Activated CD4-positive, alpha-beta T cell treated with anti-CD3 and anti-CD28 coated beads for 36 hours (primary cell): ENCODE data around the gene RNF186. TPM values are rescaled to one million over a fixed set of nuclear protein-coding genes. Genes with fewer than 3 reads are reported as not detected.
A peak's percentile ranks its signal among the peaks of the same experiment; 100 is the strongest.

ENCODE experiments used
- ATAC-seq: fragments of 200-7000 bp; cut with Tn5 transposase; one replicate; pipeline ENCODE4 v1.10.0; 2021; ENCODE audit warnings: mild to moderate bottlenecking, moderate library complexity
- CTCF ChIA-PET: fragments of 350-600 bp; sonication (Branson Sonifier 250); formaldehyde crosslinking; loops from one replicate; lab custom pipeline; 2021; ENCODE audit warnings: antibody characterized with exemption; lab: Charles Lee
- POLR2A ChIA-PET: fragments of 350-600 bp; sonication (Branson Sonifier 250); formaldehyde crosslinking; loops from one replicate; lab custom pipeline; 2021; ENCODE audit warnings: antibody characterized with exemption, inconsistent platforms; lab: Charles Lee
- DNase-seq: peaks from one replicate; pipeline ENCODE4 v3.0.0-alpha.2; 2020
- H3K27ac Mint-ChIP-seq: one replicate; pipeline ENCODE4 v1.8.0; 2021; ENCODE audit warnings: mixed read lengths
- H3K27me3 Mint-ChIP-seq: one replicate; pipeline ENCODE4 v1.8.0; 2021; ENCODE audit warnings: mixed read lengths
- H3K36me3 Mint-ChIP-seq: one replicate; pipeline ENCODE4 v1.8.0; 2021; ENCODE audit warnings: low read depth, mixed read lengths
- H3K4me1 Mint-ChIP-seq: one replicate; pipeline ENCODE4 v1.8.0; 2021; ENCODE audit warnings: mixed read lengths
- H3K4me3 Mint-ChIP-seq: one replicate; pipeline ENCODE4 v1.8.0; 2021; ENCODE audit warnings: mild to moderate bottlenecking, moderate library complexity, mixed read lengths
- H3K9me3 Mint-ChIP-seq: one replicate; pipeline ENCODE4 v1.8.0; 2021; ENCODE audit warnings: low read depth, mixed read lengths
- intact Hi-C, 2 experiments: fragments of 100-400 bp; cut with DNase I in 1 of 2; cut with micrococcal nuclease in 1 of 2; formaldehyde crosslinking; loops; one replicate each; pipeline versions ENCODE4 v1.14.2 to v1.15.1; 2022 to 2024; cut with DNase I, micrococcal nuclease
- total RNA-seq, 2 experiments: library from RNA; stranded (reverse); gene quantifications; one replicate each; pipeline ENCODE4 v1.2.3, GENCODE V29; 2021

Gene RNF186
- total RNA-seq, 2 experiments from 2014 or later = not detected

DNA sequence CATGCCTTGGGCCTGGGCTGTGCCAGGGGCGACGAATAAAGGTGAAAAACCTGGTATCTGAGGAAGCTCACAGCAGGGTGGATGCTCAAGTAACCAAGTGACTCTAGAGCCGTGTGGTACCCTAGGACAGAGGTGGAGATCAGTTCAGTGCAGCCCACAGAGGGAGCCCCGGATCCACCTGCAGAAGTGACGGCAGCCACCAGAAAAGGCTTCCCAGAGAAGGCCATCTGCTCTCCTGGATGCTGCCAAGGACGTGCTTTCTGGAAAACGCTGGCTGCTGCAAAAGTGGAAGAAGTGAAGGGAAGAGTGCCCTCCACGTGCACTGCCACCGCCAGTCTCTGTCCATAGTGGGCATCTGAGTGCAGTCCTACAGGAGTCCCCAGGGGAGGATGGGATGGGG lies 43.0 kb downstream of the RNF186 start:
- Mint-ChIP-seq H3K4me3 (no peak overlapping the region), H3K9me3 (no peaks in the 10 kb centered on the region), H3K27me3 (no peaks in the 10 kb centered on the region), H3K36me3 (peaks cover 12% of the 10 kb centered on the region), H3K27ac (no peak overlapping the region), H3K4me1 (no peaks in the 10 kb centered on the region)
- no peak for ATAC-seq
- POLR2A ChIA-PET = no interaction called here
- intact Hi-C loops = no loop called here
- CTCF ChIA-PET = interaction anchor here (0.7 kb wide), 1 partner anchor 9 kb away, joined by 3 read pairs; no protein-coding TSS in a partner anchor
- DNase-seq = no peak

DNA sequence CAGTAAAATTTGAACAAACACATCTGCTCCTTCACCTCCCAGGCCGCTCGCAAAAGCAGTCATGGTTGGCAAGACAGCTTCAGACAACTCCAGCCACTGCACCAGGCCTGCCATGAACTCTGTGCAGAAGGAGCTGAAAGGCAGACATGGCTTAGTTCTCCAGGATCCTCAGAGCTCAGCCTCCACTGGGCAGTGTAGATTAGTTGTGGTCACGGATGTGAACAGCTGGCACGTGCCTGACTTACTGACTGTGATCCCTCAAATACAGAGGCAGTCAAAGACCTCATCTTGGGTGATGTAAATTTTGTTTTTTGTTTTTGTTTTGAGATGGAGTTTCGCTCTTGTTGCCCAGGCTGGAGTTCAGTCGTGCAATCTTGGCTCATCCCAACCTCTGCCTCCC lies 43.7 kb downstream of the RNF186 start:
- CTCF ChIA-PET = interaction anchor here (1.9 kb wide), 1 partner anchor 9 kb away, joined by 10 read pairs; no protein-coding TSS in a partner anchor
- peaks cover 3% of the 10 kb centered on the region for H3K4me1 Mint-ChIP-seq
- no peak overlapping the region for H3K27ac Mint-ChIP-seq
- no peaks in the 10 kb centered on the region for H3K9me3 Mint-ChIP-seq
- no peaks in the 10 kb centered on the region for H3K27me3 Mint-ChIP-seq
- intact Hi-C loops = no loop called here
- DNase-seq (no peak), ATAC-seq (no peak)
- POLR2A ChIA-PET = no interaction called here
- no peak overlapping the region for H3K4me3 Mint-ChIP-seq
- H3K36me3 Mint-ChIP-seq = peaks cover 12% of the 10 kb centered on the region

DNA sequence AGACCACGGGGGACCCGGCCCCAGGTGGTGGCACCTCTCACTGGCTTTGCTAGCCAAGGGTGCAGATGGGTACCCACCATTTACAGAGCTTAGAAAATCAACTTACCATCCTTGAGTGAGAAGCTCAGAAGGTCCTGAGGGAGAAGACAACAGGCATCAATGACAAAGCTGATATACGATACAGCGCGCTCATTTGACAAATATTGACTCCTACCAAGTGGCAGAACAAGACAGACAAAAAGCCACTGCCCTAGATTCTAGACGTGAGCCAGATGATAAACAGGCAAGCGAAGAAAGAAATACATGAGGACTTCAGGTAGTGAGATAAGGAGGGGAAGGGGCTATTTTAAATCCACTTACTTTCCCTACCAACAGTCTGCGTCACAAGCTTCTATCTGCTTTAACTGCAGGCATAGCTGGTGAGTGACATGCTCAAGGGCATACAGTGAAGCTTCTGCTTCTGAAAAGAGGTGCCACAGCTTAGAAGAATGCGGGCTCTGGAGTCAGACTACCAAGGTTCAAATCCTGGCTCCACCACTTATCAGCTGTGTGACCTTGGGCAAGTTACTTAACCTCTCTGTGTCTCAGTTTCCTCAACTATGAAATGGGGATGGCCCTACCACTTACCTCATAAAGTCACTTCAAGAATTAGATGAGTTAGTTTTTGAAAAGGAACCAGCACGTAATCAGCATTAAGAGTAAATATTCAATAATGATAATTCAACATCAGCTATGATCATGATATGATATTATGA lies 44.5 kb downstream of the RNF186 start:
- Mint-ChIP-seq H3K4me3 (no peak overlapping the region), H3K36me3 (peaks cover 13% of the 10 kb centered on the region), H3K27me3 (no peaks in the 10 kb centered on the region), H3K27ac (no peak overlapping the region), H3K4me1 (peaks cover 10% of the 10 kb centered on the region), H3K9me3 (no peaks in the 10 kb centered on the region)
- ChIA-PET POLR2A (no interaction called here), CTCF (interaction anchor here (0.8 to 1.9 kb wide), 3 partner anchors 8 to 108 kb away, joined by 3 to 10 read pairs (median 3); no protein-coding TSS in a partner anchor)
- intact Hi-C loops = no loop called here
- DNase-seq (no peak), ATAC-seq (no peak)

DNA sequence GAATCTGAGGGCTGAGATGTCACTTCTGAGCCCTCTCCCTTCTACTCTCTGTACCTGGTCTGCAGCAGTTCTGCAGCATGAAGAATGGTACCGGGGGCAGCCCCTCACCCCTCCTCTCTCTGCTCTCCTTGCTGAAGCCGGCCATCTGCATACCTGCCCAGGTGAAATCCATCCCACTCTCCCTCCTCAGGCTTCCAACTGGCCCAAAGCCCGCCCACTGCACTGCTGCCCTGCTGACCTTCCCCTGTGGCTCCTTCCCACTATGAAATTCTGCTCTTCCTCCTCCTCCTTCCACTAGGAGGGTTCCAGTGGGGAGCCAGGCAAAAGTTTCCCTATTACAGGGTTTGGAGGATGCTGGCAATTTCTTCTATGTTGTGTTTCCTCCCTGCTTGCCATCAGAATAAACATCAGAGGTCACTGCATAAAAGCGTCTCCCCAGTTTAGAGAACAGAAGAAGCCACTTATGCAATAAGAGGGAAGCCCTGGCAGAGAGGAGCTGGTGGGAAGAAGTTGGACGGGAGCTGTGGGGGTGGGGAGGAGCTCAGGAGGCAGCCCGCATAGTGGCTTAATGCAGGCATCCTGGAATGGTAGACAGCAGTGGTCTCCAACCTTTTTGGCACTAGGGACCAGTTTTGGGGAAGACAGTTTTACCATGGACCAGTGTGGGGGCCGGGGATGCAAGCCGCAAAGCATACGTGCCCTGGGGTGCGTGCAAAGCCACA lies 45.7 kb downstream of the RNF186 start:
- Mint-ChIP-seq H3K27ac (no peak overlapping the region), H3K36me3 (peaks cover 13% of the 10 kb centered on the region), H3K4me3 (no peak overlapping the region), H3K27me3 (no peaks in the 10 kb centered on the region), H3K4me1 (peaks cover 19% of the 10 kb centered on the region), H3K9me3 (no peaks in the 10 kb centered on the region)
- no peak for DNase-seq
- ChIA-PET CTCF (interaction anchor here (0.5 to 1.9 kb wide), 3 partner anchors 7 to 1425 kb away, joined by 3 to 10 read pairs (median 3); no protein-coding TSS in a partner anchor), POLR2A (no interaction called here)
- intact Hi-C loops = no loop called here
- ATAC-seq = no peak

DNA sequence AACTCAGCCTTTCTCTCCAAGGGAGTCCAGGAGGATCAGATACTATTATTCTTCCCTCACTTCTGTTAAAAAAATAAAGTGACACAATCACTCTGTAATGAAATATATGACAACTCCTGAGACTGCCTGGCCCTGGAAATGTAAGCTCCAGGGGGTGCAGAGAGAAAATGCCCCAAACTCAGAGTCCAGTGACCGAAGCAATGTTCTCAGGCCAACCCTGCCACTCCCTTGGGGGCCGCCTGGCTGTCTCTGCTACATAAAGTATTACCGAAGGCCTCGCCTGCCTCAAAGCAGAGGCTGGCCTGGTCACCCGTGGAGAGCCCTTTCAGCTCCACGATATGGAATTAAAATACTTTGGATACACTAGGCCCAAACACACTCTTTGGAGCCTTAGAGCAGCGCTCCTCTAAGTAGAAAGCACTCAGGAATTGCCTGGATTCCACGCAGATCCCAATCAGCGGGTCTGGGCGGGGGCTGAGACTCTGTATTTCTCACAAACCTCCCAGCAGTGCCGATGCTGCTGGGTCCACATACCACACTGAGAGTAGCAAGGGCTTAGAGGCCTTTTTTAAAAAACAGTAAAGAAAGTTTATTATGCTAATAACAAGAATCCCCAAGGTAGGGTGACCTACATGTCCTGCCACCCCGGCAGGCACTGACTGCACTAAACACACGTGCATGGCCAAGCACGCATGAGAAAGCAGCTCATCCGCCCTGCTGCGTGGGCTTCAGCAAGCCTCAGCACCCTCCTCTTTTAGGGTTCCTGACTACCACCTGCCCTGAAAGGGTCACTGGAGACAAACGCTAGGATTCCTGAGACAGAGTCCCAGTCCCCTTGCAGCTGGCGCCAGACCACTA lies 46.5 kb downstream of the RNF186 start:
- Mint-ChIP-seq H3K27ac (no peak overlapping the region), H3K27me3 (no peaks in the 10 kb centered on the region), H3K4me1 (peaks cover 19% of the 10 kb centered on the region), H3K4me3 (no peak overlapping the region), H3K36me3 (peaks cover 13% of the 10 kb centered on the region), H3K9me3 (no peaks in the 10 kb centered on the region)
- intact Hi-C loops = no loop called here
- CTCF ChIA-PET = no interaction called here
- ATAC-seq (no peak), DNase-seq (no peak)
- POLR2A ChIA-PET = no interaction called here

- no peaks in the 10 kb centered on the region for H3K9me3 Mint-ChIP-seq
- DNase-seq = peak; percentile 72
- H3K4me1 Mint-ChIP-seq = peaks cover 19% of the 10 kb centered on the region
- peak; percentile 82 for ATAC-seq
- CTCF ChIA-PET = interaction anchor here (0.6 to 1.6 kb wide), 3 partner anchors 54 to 117 kb away, joined by 3 to 5 read pairs (median 4); partner anchors contain the start of gene OTUD3
- no peaks in the 10 kb centered on the region for H3K27me3 Mint-ChIP-seq
- intact Hi-C loops = loop anchor here (1.0 to 2.0 kb wide), 5 partner anchors 54 to 117 kb away; partner anchors contain the start of gene OTUD3 (in 1 of the 2)
- H3K4me3 Mint-ChIP-seq = no peak overlapping the region
- POLR2A ChIA-PET = interaction anchor here (0.8 to 1.0 kb wide), 2 partner anchors 26 to 55 kb away, joined by 3 to 5 read pairs; no protein-coding TSS in a partner anchor
- H3K36me3 Mint-ChIP-seq = peaks cover 9% of the 10 kb centered on the region
- H3K27ac Mint-ChIP-seq = peak overlapping the region; percentile 74
Measured at GRCh38 chr1:19765623-19766022, 49.5 kb downstream of the RNF186 start.

DNA sequence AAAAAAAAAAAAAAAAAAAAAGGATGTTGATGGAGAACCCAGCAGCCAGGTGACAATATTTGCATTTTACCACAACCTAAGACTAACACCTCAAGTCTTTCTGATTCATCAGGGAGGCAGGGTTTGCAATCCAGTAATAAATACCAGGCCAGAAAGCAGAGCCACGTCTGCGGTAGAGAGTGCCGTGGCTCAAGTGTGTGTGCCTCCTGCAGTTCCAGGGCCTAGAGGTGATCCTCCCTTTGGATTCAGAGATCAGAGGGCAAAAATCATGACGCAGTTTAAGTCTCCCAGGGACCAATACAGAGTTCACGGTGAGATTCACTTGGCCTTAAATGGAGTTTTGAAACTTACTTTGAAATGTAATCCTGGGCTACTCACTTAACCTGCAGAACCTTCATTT lies 50.2 kb downstream of the RNF186 start:
- intact Hi-C loops = loop anchor here (1.0 to 2.0 kb wide), 5 partner anchors 54 to 117 kb away; partner anchors contain the start of gene OTUD3 (in 1 of the 2)
- DNase-seq (peak; percentile 47), ATAC-seq (peak; percentile 81)
- peaks cover 9% of the 10 kb centered on the region for H3K36me3 Mint-ChIP-seq
- peak overlapping the region; percentile 5 for H3K4me3 Mint-ChIP-seq
- peaks cover 19% of the 10 kb centered on the region for H3K4me1 Mint-ChIP-seq
- no peaks in the 10 kb centered on the region for H3K27me3 Mint-ChIP-seq
- H3K27ac Mint-ChIP-seq = peak overlapping the region; percentile 74
- POLR2A ChIA-PET = interaction anchor here (1.0 kb wide), 1 partner anchor 54 kb away, joined by 5 read pairs; no protein-coding TSS in a partner anchor
- CTCF ChIA-PET = interaction anchor here (0.6 to 1.6 kb wide), 2 partner anchors 60 to 117 kb away, joined by 3 to 5 read pairs; partner anchors contain the start of gene OTUD3
- no peaks in the 10 kb centered on the region for H3K9me3 Mint-ChIP-seq

Other genes starting within 250 kb of the RNF186 start
- 10 to 100 TPM; 10.5 to 10.7 TPM for gene NBL1, start 171.0 kb downstream of the RNF186 start, total RNA-seq
- 1 to 10 TPM; 1.1 to 1.6 TPM for gene HTR6, start 150.4 kb downstream of the RNF186 start, total RNA-seq
- gene TMCO4, start 15.4 kb downstream of the RNF186 start, total RNA-seq = 10 to 100 TPM; 13.2 to 15.6 TPM
- gene OTUD3, start 67.1 kb upstream of the RNF186 start, total RNA-seq = 1 to 10 TPM; 6.6 to 9.2 TPM
- gene PLA2G2E, start 108.3 kb upstream of the RNF186 start, total RNA-seq = not detected
- not detected for gene PLA2G2A, start 164.3 kb upstream of the RNF186 start, total RNA-seq